HG03565 (cell line): ENCODE results near the gene NEDD4.
"Not testable (repeated sequence)": the region's sequence is repeated elsewhere in the genome, so short reads cannot be mapped to it uniquely, and the experiment has no call there.

Source experiments
- ATAC-seq: cut with Tn5 transposase; IDR thresholded peaks from one replicate; pipeline ENCODE4 v1.9.1; 2021; ENCODE audit warnings: mild to moderate bottlenecking, moderate library complexity; ENCODE audit not compliant: unreplicated experiment

Gene NEDD4

DNA sequence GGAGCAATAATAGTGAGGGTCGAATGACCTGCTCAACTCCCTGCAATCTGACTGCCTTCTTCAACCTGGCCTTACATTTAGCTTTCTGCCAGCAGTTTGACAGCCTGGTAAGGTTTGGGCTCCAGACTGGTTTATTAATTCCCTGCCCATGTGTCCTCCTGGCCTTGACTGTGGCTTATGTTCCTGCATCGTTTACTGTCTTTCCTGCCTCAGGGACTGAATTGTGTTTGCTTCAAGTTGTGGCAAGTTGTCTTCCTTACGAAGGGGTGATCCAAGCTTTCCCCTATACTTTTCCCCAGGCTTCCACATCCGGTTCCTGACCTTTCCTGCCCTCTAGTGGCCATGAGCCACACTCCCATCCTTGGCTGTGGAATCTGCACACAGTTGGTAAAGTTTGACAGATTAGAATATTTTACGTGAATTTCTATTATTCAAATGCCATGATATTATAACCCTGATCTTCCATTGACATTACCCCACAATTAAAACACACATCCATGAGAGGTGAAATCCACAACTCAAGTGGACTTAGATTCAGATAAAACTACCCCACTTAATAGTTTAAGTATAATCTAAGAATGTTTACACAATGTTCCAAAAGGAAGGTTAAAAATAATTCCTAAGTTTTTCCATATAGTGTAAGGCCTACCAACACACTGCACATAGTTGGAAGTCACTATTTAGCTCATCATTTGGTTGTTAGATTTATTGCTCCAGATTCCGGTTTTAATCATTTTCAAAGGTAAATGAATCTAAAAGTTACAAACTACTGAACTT, 95.7 kb downstream of the NEDD4 start:
- no peak for ATAC-seq

DNA sequence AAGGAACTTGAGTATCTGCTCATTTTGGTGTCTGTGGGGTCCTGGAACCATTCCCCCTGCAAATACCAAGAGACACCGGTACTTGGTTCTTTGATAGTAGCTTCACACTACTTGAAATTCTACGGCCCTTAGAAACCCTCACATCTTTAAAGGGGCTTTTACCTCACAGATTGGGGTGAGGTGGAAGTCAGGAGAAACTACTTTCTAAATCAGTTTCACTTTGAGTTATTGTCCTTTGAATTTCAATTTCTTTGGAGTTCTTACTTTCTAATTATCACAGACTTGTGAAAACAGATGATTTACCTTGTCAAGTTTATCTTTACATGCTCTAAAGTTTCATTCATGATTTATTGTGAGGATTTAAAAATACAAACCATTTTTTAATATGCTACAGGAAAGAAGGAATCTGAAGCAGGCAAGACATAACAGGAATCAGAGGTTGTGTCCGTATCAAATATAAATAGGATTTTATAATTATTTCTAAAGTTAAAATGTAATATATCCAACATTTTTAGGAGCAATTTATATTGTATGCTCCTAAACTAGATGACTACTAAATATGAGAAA, 98.9 kb downstream of the NEDD4 start:
- no peak for ATAC-seq

DNA sequence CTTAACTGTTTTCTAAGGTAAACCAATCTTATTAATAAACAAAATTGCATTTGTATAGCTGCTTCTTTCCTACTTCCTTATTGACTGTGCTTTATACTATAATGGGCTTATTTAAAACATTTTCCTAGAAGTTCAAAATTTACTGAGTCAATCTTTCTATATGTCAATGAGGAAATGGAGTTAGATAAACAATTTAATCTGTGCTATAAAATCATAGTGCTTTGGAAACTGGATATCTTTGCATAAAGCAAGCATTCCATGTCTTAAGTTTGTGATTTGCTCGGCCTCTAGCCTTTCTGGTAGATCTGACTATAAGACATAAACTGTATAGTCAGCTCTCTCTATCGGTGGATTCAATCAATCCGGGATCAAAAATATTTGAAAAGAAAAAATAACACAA, 99.6 kb downstream of the NEDD4 start:
- ATAC-seq = no peak

GRCh38 chr15:55891196-55891595, 102.2 kb downstream of the NEDD4 start:
- ATAC-seq = no peak

DNA sequence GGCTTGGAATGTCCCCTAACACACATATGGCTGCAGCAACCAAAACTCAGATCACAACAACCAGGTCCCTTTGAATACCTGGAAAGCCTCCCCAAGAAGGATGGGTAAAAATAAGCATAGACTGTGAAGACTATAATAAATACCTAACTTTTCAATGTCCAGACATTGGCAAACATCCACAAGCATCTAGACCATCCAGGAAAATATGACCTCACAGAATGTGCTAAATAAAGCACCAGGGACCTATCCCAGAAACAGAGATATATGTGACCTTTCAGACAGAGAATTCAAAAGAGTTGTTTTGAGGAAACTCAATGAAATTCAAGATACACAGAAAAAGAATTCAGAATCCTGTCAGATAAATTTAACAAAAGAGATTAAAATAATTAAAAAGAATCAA, 109.2 kb downstream of the NEDD4 start:
- no peak for ATAC-seq

- ATAC-seq = no peak
Observed at GRCh38 chr15:55879181-55879580, 114.2 kb downstream of the NEDD4 start.

DNA sequence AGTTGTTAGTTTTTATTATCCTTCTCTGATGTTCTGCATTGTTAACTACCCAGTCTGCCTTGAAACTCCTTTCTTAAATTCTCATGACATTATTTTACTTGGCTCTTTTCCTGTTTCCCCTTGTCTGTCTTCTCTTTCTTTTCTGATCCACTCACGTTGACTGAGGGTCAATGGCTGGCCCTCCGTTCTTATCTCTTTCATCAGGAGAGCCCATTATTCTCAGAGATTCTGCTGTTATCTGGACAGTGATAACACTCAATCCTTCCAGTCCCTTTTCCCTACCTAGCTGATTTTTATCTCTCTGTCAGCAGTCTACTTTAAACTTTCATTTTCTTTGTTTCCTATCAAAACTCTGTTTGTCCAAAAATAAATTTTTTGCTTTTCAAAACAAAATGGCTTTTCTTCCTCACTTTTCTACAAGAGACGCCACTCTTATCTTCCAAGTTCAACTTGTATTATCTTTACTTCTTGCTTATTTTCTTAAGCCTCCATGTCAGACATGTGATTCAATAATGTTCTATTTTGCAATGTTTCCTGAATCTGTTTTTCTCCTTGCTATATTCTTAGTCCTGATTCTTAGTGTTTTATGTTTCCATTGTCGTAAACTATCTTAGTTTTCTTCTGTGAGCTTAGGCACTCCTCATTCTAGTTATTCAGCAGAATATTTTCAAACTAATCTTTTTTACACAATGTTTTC, 120.2 kb downstream of the NEDD4 start:
- no peak for ATAC-seq

DNA sequence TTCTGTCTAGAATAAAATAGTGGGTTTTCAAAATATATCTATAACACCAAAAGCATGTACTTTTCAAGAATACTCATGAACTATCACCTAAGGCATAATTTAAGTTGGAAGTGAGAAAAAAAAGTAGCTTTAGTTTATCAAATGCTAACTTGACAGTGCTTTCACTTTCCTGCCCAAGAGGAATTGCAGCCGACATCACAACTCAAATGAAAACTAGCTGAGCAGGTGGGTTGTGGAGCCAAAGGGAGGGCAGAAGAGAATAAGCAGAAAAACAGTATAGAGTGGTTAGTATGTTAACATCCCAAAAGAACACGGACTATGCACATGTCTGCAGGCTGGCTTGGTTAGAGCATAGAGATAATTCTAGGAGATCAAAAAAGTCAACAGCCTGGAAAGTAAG, 120.9 kb downstream of the NEDD4 start:
- ATAC-seq = no peak

GRCh38 chr15:55869660-55870059, 123.8 kb downstream of the NEDD4 start:
- no peak for ATAC-seq

- ATAC-seq = no peak
Observed at GRCh38 chr15:55868707-55869106, 124.7 kb downstream of the NEDD4 start.

DNA sequence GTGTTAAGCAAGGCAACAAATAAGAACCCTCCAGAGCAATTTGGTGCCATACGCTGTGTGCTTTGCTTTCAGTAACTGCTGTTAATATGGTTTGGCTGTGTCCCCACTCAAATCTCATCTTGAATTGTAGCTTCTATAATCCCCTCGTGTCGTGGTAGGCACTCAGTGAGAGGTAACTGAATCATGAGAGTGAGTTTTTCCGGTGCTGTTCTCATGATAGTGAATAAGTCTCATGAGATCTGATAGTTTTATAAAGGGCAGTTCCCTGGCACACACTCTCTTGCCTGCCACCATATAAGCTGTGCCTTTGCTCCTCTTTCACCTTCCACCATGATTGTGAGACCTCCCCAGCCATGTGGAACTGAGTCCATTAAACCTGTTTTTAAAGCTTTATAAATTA, 125.1 kb downstream of the NEDD4 start:
- ATAC-seq = not testable (repeated sequence)

DNA sequence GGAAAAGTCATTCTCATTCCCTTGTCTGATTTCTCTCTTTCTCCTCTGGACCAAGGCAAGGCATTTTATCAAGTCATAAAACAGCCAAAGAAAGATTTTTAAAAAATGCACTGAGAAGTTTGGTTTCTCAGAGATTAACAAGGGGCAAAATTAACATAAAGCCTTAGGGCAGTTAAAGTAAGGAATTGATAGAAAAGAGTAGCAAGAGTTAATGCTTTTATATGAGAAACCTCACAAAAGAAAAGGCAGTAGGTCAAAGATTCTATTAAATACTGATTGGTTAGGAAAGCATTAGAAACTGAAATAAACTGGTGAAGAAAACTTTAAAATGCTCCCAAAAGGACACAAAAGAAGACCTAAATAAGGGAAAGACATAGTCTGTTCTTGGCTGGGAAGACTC, 129.5 kb downstream of the NEDD4 start:
- ATAC-seq = no peak

- no peak for ATAC-seq
Observed at GRCh38 chr15:55861115-55861514, 132.3 kb downstream of the NEDD4 start.

- no peak for ATAC-seq
Observed at GRCh38 chr15:55860468-55860867, 132.9 kb downstream of the NEDD4 start.

DNA sequence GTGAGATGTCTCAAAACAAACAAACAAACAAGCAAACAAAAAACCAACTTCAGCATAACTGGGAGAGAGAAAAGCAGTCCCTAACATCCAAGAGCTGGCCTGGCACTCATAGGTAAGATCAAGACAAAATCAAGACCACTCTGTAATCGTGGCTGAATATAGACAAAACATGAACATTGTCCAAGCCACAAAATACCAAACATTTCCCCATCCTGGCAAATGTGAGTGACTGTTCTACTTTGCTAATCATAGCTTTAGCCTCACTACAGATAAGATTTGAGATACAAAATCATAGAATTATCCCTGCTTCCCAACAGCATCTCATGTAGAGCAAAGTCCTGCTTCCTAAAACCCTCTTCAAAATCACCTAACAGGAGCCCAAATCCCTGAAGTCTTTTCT, 133.7 kb downstream of the NEDD4 start:
- ATAC-seq = no peak

DNA sequence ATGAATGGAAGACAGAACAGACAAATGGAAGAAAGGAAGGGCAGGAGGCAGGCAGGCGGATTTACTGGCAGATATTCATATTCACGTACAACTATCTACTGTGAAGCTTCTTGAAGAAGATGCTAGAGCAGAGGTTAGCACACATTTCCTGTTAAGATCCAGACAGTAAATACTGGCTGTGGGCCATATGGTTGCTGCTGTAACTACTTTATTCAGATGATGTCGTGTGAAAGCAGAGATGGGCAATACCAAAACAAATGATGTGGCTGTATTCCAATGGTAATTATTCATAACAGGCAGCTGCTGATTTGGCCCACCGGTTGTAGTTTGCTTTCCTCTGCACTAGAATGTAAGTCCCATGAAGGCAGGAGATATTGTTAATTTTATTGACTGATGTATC, 134.8 kb downstream of the NEDD4 start:
- no peak for ATAC-seq

- no peak for ATAC-seq
Observed at GRCh38 chr15:55856506-55857164, 136.8 kb downstream of the NEDD4 start.

- ATAC-seq = no peak
Observed at GRCh38 chr15:55853134-55853533, 140.3 kb downstream of the NEDD4 start.

DNA sequence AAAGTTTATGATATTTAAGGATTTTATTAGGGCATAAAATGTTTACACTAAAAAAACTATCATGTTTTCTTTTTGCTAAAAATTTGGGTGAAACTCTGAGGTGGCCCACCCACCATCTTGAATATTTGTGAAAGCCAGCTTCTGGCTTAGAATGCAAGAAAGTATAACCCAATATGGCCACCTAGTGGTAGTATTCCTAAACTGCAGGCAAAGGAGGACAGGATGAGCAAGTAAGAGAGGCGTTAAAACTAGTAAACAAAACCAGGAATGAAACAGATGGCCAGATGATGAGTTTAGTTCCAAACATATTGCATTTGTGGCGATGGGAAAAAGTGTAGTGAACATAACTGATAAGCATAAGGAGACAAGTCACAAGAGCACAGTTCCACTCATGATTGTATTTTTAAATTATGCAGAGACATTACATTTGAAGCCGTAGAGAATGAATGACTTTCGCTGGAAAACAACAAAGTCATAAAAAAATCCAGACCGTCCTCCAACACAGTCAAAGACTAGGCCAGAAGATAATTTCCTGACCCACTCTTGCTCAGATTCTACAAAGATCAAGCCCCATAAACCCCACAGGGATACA, 147.2 kb downstream of the NEDD4 start:
- peak; percentile 76 for ATAC-seq

- ATAC-seq = not testable (repeated sequence)
Observed at GRCh38 chr15:55842897-55843296, 150.5 kb downstream of the NEDD4 start.

DNA sequence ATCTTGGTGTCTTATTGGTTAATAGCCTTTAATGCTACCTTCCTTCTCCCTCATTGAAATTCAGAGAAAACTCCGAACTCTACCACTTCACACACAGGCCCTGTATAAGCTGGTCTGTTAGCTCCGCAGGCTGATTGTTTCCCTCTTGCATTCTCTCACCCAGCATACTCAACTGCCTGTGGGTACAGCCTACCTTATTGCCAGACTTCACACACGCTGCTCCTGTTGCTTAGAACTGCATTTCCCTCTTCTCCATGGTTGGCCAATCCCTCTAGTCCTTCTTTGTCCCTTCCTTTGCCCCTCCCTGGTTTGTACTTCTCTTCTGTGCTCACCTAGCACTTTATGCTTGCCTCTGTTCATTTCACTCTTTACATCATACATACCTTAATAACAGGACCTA, 157.5 kb downstream of the NEDD4 start:
- ATAC-seq = no peak
